GM12891 (cell line): ENCODE results near the gene TRIM59.

Experiments
- POLR2A ChIP-seq: IDR thresholded peaks from 2 replicates; pipeline ENCODE4 v1.6.1; 2011; ENCODE audit warnings: low read depth, low read length, control low read depth
- POU2F2 ChIP-seq: IDR thresholded peaks from 2 replicates; pipeline ENCODE4 v1.6.1; 2011; ENCODE audit warnings: low read depth, mild to moderate bottlenecking, control low read depth, low read length, moderate library complexity
- TAF1 ChIP-seq: IDR thresholded peaks from 2 replicates; pipeline ENCODE4 v1.6.1; 2011; ENCODE audit warnings: low read depth, low read length, control low read depth

DNA sequence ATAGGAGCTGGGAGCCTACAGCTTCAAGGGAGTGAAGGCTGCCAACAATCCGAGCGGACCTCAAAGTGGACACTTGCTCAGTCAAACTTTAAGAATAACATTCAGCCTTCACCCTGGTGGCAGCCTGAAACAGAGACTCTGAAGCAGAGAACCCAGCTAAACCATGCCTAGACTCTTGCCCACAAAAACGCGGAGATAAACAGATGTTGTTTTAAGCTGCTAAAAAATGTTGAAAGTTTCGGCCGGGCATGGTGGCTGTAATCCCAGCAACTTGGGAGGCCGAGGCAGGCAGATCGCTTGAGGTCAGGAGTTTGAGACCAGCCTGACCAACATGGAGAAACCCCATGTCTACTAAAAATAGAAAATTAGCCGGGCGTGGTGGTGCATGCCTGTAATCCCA, 29.8 kb upstream of the TRIM59 start:
- TF ChIP-seq POLR2A: no peak
- TF ChIP-seq POU2F2: no peak
- no peak for TF ChIP-seq TAF1
